ENCODE measurements around the gene ATP2A2. TPM values are rescaled to one million over a fixed set of nuclear protein-coding genes. Genes with fewer than 3 reads are reported as not detected.

ATP2A2 gene
- total RNA-seq, 1 experiment from 2014 or later, result 239 TPM

DNA sequence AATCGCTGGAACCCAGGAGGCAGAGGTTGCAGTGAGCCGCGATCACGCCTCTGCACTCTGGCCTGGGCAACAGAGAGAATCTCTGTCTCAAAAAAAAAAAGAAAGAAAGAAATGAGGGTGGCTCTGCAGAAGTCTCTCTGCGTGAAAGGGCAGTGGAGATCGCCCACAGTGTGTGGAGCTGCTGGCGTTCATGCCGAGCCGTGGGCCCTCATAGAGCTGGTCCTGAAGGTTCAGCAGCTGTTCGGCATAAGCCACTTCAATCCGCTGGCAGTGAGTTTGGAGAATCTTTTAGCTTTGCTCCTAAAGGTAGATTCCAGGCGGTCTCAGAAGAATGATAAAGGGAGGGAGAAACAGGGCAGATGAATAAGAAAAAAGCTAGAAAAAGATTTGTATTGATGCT, 36.7 kb upstream of the ATP2A2 start:
- H3K36me3 ChIP-seq (ENCODE audit: control insufficient read depth in 1 of 2, insufficient read depth in 2 of 2, low read length in 2 of 2), result no peaks in the 10 kb centered on the region
- H4K20me1 ChIP-seq (ENCODE audit: insufficient read depth), result no peaks in the 10 kb centered on the region
- BruUV-seq (replicated peaks), result no TSS peak
- TF ChIP-seq SP1 (IDR thresholded peaks at IDR 0.05; ENCODE audit: low read depth), result no peak
- no peak for TF ChIP-seq SRF (IDR thresholded peaks at IDR 0.05; ENCODE audit: low read depth)
- TF ChIP-seq SIN3A (IDR thresholded peaks at IDR 0.05; ENCODE audit: low read depth), result no peak
- no peak for TF ChIP-seq ATF3 (IDR thresholded peaks at IDR 0.05)
- no peak for TF ChIP-seq REST (IDR thresholded peaks at IDR 0.05; ENCODE audit: low read depth)
- no peak for TF ChIP-seq FOSL1 (IDR thresholded peaks at IDR 0.05; ENCODE audit: low read depth)
- H3K9ac ChIP-seq (ENCODE audit: low read length), result no peak overlapping the region
- ChIA-PET RAD21 (ENCODE audit: low non-redundant PET in 1 of 2, low total read pairs in 2 of 2, uncharacterized antibody in 2 of 2, unreplicated experiment in 2 of 2) (no interaction called here), CTCF (no interaction called here), POLR2A (no interaction called here)
- intact Hi-C loops (cut with micrococcal nuclease), result no loop called here
- DNase-seq (ENCODE audit: low read depth, low spot score) (no peak), ATAC-seq (no peak)
- no peaks in the 10 kb centered on the region for H3K9me3 ChIP-seq (ENCODE audit: control insufficient read depth in 1 of 2, insufficient read depth in 1 of 2, low read depth in 1 of 2, low read length in 2 of 2)
- H3K27me3 ChIP-seq (ENCODE audit: insufficient read depth, low read length), result no peaks in the 10 kb centered on the region
- H3K4me2 ChIP-seq (ENCODE audit: low read length), result no peak overlapping the region
- H3K27ac ChIP-seq (ENCODE audit: low read depth, low read length), result no peak overlapping the region
- H3K9me2 ChIP-seq (ENCODE audit: insufficient read depth), result no peaks in the 10 kb centered on the region
- H2AFZ ChIP-seq (ENCODE audit: low read depth, low read length, poor library complexity, severe bottlenecking), result no peak overlapping the region
- H3K4me1 ChIP-seq (ENCODE audit: control insufficient read depth in 1 of 2, insufficient read depth in 2 of 2, low read length in 2 of 2), result peaks cover 15 to 24% of the 10 kb centered on the region in 2 experiments
- no peaks in the 10 kb centered on the region for H3K79me2 ChIP-seq (ENCODE audit: insufficient read depth, low read length)
- H3K4me3 ChIP-seq (replicated peaks in 1 of 2; ENCODE audit: low read depth in 1 of 2, low read length in 2 of 2), result no peak overlapping the region

DNA sequence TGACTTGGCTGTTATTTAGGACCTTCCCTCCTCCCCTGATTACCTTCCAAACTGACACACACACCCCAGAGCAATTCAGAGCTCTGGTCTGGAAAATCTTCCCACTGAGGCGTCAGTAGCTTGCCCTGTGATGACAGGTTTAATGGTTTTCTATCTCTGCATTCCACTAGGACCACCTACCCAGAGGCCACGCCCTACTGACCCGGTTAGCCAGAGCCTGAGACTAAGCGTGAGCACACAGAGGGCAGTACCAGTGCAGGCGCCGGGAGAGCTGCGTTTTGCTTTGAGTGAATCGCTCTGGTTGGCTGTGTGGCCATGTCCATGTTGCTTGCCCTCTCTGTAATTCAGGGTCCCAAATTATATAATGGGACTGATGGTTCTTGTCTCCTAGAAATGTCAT, 36.2 kb upstream of the ATP2A2 start:
- DNase-seq (ENCODE audit: low read depth, low spot score) (no peak), ATAC-seq (no peak)
- no peaks in the 10 kb centered on the region for H4K20me1 ChIP-seq (ENCODE audit: insufficient read depth)
- H2AFZ ChIP-seq (ENCODE audit: low read depth, low read length, poor library complexity, severe bottlenecking), result no peak overlapping the region
- no peaks in the 10 kb centered on the region for H3K9me2 ChIP-seq (ENCODE audit: insufficient read depth)
- no peaks in the 10 kb centered on the region for H3K36me3 ChIP-seq (ENCODE audit: control insufficient read depth in 1 of 2, insufficient read depth in 2 of 2, low read length in 2 of 2)
- no TSS peak for BruUV-seq (replicated peaks)
- H3K79me2 ChIP-seq (ENCODE audit: insufficient read depth, low read length), result no peaks in the 10 kb centered on the region
- H3K27ac ChIP-seq (ENCODE audit: low read depth, low read length), result no peak overlapping the region
- H3K4me3 ChIP-seq (replicated peaks in 1 of 2; ENCODE audit: low read depth in 1 of 2, low read length in 2 of 2), result no peak overlapping the region
- RAD21 ChIA-PET (ENCODE audit: low non-redundant PET in 1 of 2, low total read pairs in 2 of 2, uncharacterized antibody in 2 of 2, unreplicated experiment in 2 of 2), result no interaction called here
- peaks cover 15 to 24% of the 10 kb centered on the region in 2 experiments for H3K4me1 ChIP-seq (ENCODE audit: control insufficient read depth in 1 of 2, insufficient read depth in 2 of 2, low read length in 2 of 2)
- no peak overlapping the region for H3K4me2 ChIP-seq (ENCODE audit: low read length)
- CTCF ChIA-PET, result no interaction called here
- intact Hi-C loops (cut with micrococcal nuclease), result no loop called here
- H3K27me3 ChIP-seq (ENCODE audit: insufficient read depth, low read length), result no peaks in the 10 kb centered on the region
- POLR2A ChIA-PET, result no interaction called here
- no peak overlapping the region for H3K9ac ChIP-seq (ENCODE audit: low read length)
- no peaks in the 10 kb centered on the region for H3K9me3 ChIP-seq (ENCODE audit: control insufficient read depth in 1 of 2, insufficient read depth in 1 of 2, low read depth in 1 of 2, low read length in 2 of 2)
- no peak for TF ChIP-seq ELF1 (IDR thresholded peaks at IDR 0.05; ENCODE audit: borderline replicate concordance, low read depth)
- no peak for TF ChIP-seq POLR2A (IDR thresholded peaks at IDR 0.05; ENCODE audit: borderline replicate concordance, extremely low read depth, insufficient read depth, insufficient read length)
- no peak for TF ChIP-seq EZH2 (IDR thresholded peaks at IDR 0.05)
- TF ChIP-seq, protein P1, sequence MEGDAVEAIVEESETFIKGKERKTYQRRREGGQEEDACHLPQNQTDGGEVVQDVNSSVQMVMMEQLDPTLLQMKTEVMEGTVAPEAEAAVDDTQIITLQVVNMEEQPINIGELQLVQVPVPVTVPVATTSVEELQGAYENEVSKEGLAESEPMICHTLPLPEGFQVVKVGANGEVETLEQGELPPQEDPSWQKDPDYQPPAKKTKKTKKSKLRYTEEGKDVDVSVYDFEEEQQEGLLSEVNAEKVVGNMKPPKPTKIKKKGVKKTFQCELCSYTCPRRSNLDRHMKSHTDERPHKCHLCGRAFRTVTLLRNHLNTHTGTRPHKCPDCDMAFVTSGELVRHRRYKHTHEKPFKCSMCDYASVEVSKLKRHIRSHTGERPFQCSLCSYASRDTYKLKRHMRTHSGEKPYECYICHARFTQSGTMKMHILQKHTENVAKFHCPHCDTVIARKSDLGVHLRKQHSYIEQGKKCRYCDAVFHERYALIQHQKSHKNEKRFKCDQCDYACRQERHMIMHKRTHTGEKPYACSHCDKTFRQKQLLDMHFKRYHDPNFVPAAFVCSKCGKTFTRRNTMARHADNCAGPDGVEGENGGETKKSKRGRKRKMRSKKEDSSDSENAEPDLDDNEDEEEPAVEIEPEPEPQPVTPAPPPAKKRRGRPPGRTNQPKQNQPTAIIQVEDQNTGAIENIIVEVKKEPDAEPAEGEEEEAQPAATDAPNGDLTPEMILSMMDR (IDR thresholded peaks at IDR 0.05 in 2 of 3, conservative IDR thresholded peaks at IDR 0.05 in 1 of 3; ENCODE audit: borderline replicate concordance in 1 of 3, insufficient read depth in 1 of 3, low read depth in 2 of 3, low read length in 2 of 3), result no peak
- TF ChIP-seq SP1 (IDR thresholded peaks at IDR 0.05; ENCODE audit: low read depth), result no peak
- no peak for TF ChIP-seq ZFX (IDR thresholded peaks at IDR 0.05)
- TF ChIP-seq, protein P2, sequence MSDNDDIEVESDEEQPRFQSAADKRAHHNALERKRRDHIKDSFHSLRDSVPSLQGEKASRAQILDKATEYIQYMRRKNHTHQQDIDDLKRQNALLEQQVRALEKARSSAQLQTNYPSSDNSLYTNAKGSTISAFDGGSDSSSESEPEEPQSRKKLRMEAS (IDR thresholded peaks at IDR 0.05), result no peak
- no peak for TF ChIP-seq SIN3A (IDR thresholded peaks at IDR 0.05; ENCODE audit: low read depth)
- TF ChIP-seq, protein P3, sequence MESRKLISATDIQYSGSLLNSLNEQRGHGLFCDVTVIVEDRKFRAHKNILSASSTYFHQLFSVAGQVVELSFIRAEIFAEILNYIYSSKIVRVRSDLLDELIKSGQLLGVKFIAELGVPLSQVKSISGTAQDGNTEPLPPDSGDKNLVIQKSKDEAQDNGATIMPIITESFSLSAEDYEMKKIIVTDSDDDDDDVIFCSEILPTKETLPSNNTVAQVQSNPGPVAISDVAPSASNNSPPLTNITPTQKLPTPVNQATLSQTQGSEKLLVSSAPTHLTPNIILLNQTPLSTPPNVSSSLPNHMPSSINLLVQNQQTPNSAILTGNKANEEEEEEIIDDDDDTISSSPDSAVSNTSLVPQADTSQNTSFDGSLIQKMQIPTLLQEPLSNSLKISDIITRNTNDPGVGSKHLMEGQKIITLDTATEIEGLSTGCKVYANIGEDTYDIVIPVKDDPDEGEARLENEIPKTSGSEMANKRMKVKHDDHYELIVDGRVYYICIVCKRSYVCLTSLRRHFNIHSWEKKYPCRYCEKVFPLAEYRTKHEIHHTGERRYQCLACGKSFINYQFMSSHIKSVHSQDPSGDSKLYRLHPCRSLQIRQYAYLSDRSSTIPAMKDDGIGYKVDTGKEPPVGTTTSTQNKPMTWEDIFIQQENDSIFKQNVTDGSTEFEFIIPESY (IDR thresholded peaks at IDR 0.05; ENCODE audit: extremely low read depth, insufficient replicate concordance, low read length), result no peak
- TF ChIP-seq EGR1 (IDR thresholded peaks at IDR 0.05; ENCODE audit: low read depth), result no peak
- TF ChIP-seq SRF (IDR thresholded peaks at IDR 0.05; ENCODE audit: low read depth), result no peak
